ENCODE results near the gene UBAP1.
"Not testable (repeated sequence)": the region's sequence is repeated elsewhere in the genome, so short reads cannot be mapped to it uniquely, and the experiment has no call there.

DNA sequence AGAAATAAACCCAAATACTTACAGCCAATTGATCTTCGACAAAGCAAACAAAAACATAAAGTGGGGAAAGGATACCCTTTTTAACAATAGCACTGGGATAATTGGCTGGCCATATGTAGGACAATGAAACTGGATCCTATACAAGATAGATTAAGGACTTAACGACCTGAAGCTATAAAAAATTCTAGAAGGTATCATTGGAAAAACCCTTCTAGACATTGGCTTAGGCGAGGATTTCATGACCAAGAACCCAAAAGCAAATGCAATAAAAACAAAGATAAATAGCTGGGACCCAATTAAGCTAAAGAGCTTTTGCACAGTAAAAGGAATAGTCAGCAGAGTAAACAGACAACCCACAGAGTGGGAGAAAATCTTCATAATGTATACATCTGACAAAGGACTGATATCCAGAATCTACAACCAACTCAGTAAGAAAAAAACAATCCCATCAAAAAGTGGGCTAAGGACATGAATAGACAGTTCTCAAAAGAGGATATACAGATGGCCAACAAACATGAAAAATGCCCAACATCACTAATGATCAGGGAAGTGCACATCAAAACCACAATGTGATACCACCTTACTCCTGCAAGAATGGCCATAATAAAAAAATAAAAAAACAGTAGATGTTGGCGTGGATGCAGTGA, 35.6 kb downstream of the UBAP1 start:
- TF ChIP-seq POLR2A, POLR2AphosphoS5, EP300 (IDR thresholded peaks at IDR 0.05): not testable (repeated sequence)
- TF ChIP-seq, protein P1, sequence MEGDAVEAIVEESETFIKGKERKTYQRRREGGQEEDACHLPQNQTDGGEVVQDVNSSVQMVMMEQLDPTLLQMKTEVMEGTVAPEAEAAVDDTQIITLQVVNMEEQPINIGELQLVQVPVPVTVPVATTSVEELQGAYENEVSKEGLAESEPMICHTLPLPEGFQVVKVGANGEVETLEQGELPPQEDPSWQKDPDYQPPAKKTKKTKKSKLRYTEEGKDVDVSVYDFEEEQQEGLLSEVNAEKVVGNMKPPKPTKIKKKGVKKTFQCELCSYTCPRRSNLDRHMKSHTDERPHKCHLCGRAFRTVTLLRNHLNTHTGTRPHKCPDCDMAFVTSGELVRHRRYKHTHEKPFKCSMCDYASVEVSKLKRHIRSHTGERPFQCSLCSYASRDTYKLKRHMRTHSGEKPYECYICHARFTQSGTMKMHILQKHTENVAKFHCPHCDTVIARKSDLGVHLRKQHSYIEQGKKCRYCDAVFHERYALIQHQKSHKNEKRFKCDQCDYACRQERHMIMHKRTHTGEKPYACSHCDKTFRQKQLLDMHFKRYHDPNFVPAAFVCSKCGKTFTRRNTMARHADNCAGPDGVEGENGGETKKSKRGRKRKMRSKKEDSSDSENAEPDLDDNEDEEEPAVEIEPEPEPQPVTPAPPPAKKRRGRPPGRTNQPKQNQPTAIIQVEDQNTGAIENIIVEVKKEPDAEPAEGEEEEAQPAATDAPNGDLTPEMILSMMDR (IDR thresholded peaks at IDR 0.05), result not testable (repeated sequence)
